Hepatocyte (in vitro differentiated cells): ENCODE data around the gene RELT. TPM values are rescaled to one million over a fixed set of nuclear protein-coding genes. Genes with fewer than 3 reads are reported as not detected.

Experiments
- DNase-seq: peaks from one replicate; pipeline ENCODE4 v3.0.0-alpha.2; 2016; ENCODE audit warnings: low spot score
- H2AFZ ChIP-seq: fragments of 200-600 bp; sonication (generic); 2 replicates; pipeline ENCODE4 v1.6.0; 2016; ENCODE audit warnings: antibody characterized with exemption, mild to moderate bottlenecking
- H3K27ac ChIP-seq: fragments of 200-600 bp; sonication (generic); 2 replicates; pipeline ENCODE4 v1.5.1; 2016; ENCODE audit warnings: mild to moderate bottlenecking
- H3K27me3 ChIP-seq: fragments of 200-600 bp; sonication (generic); 2 replicates; pipeline ENCODE4 v1.6.1; 2016
- H3K36me3 ChIP-seq: fragments of 200-600 bp; sonication (generic); replicated peaks from 2 replicates; pipeline ENCODE4 v1.5.1; 2016; ENCODE audit warnings: low read depth; ENCODE audit not compliant: insufficient read depth
- H3K4me1 ChIP-seq: fragments of 200-600 bp; sonication (generic); 2 replicates; pipeline ENCODE4 v1.5.1; 2016; ENCODE audit warnings: mild to moderate bottlenecking, moderate library complexity; ENCODE audit not compliant: insufficient read depth
- H3K4me2 ChIP-seq: fragments of 200-600 bp; sonication (generic); 2 replicates; pipeline ENCODE4 v1.6.0; 2016
- H3K4me3 ChIP-seq: fragments of 200-600 bp; sonication (generic); 2 replicates; pipeline ENCODE4 v1.5.1; 2016; ENCODE audit warnings: mild to moderate bottlenecking
- H3K79me2 ChIP-seq: fragments of 200-600 bp; sonication (generic); 2 replicates; pipeline ENCODE4 v1.6.0; 2017; ENCODE audit warnings: mild to moderate bottlenecking
- H3K9me2 ChIP-seq: fragments of 200-600 bp; sonication (generic); replicated peaks from 2 replicates; pipeline ENCODE4 v1.6.0; 2017; ENCODE audit warnings: mild to moderate bottlenecking; ENCODE audit not compliant: insufficient read depth
- H3K9me3 ChIP-seq: fragments of 200-600 bp; sonication (generic); 2 replicates; pipeline ENCODE4 v1.5.1; 2016; ENCODE audit warnings: low read depth, mild to moderate bottlenecking
- H4K20me1 ChIP-seq: fragments of 200-600 bp; sonication (generic); 2 replicates; pipeline ENCODE4 v1.6.0; 2016; ENCODE audit warnings: mild to moderate bottlenecking; ENCODE audit not compliant: insufficient read depth, poor library complexity, severe bottlenecking
- EZH2 ChIP-seq: fragments of 200-600 bp; sonication (generic); IDR thresholded peaks from 2 replicates; pipeline ENCODE4 v1.6.1; 2016; ENCODE audit warnings: antibody characterized with exemption, mild to moderate bottlenecking, borderline replicate concordance
- EZH2phosphoT487 ChIP-seq: fragments of 200-600 bp; sonication (generic); IDR thresholded peaks from one replicate; pipeline ENCODE4 v1.6.1; 2018; ENCODE audit warnings: antibody characterized with exemption, mild to moderate bottlenecking, low read depth, moderate library complexity; ENCODE audit not compliant: unreplicated experiment, severe bottlenecking
- whole genome bisulfite sequencing: methylation state at CpG from one replicate; pipeline ENCODE4 v1.1.6; 2016; ENCODE audit warnings: low lambda C conversion rate; ENCODE audit errors: missing lambda C conversion rate; 5-methylcytosine and 5-hydroxymethylcytosine counted together
- polyA plus RNA-seq: library from polyadenylated mRNA; unstranded; fragments of >200 nt; fragmentation: Nextera tagmentation; extraction: Ambion mirVana; gene quantifications from 2 replicates; pipeline ENCODE4 v1.2.1, GENCODE V29; 2016
- total RNA-seq: library from RNA; depleted of rRNA; stranded (reverse); fragments of >200 nt; gene quantifications from 2 replicates; pipeline ENCODE4 v1.2.3, GENCODE V29; 2014
- TF ChIP-seq, protein P1 (sequence below): fragments of 200-600 bp; sonication (generic); IDR thresholded peaks from 2 replicates; pipeline ENCODE4 v1.5.1; 2016; ENCODE audit warnings: antibody characterized with exemption, mild to moderate bottlenecking; ENCODE audit not compliant: poor library complexity

Gene RELT
- total and polyA plus RNA-seq, 2 experiments from 2014 or later, result 1.6 to 3.4 TPM

DNA sequence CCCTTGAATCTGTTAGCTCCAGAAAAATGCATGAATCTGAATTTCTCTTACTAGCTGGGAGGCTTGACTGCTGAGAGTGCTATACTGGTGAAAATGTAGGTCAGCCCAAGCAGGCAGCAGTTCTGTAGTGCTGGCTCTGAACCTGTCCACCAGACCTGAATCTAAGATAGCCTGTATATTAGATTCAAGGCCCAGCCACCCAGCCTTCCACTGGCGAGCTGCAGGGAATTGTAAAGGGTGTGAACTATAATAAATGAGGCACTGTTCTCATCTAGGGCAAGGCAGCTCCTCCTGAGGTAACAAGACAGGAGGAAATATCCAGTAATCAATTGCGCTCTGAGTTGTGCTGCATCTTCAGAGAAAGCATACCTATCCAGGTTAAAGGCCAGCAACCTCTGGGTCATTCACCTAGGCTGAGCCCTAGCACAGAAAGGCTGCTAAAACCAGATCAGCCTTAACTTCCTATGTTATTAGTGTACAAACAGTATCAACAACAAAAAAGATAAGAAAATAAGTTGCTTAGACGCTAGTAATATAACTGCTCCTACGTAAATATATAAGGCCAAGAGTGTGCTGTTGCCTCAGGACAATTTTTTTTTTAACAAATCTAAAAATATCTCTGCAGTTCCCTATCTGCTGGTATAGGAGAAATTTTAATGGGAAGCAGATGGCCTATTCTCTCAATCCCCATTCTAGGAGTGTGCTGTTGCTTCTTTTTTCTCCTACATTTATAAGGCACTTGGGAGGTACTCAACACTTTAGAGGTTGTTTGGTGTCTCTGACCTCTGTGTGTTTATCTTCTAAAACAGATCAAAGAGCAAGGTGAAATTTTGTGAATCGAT lies 63.0 kb downstream of the RELT start:
- Histone ChIP-seq H3K27ac (peak overlapping the region; percentile 50), H3K4me1 (peaks cover 14% of the 10 kb centered on the region), H3K79me2 (no peaks in the 10 kb centered on the region), H2AFZ (no peak overlapping the region), H3K9me2 (no peaks in the 10 kb centered on the region), H3K27me3 (no peaks in the 10 kb centered on the region), H3K9me3 (no peaks in the 10 kb centered on the region), H3K4me3 (no peak overlapping the region), H3K36me3 (no peaks in the 10 kb centered on the region), H4K20me1 (no peaks in the 10 kb centered on the region), H3K4me2 (peak overlapping the region; percentile 27)
- TF ChIP-seq EZH2phosphoT487, result no peak
- no peak for TF ChIP-seq EZH2
- WGBS, result 48% methylated on average over 5 of the region's 5 CpGs
- DNase-seq, result no peak

DNA sequence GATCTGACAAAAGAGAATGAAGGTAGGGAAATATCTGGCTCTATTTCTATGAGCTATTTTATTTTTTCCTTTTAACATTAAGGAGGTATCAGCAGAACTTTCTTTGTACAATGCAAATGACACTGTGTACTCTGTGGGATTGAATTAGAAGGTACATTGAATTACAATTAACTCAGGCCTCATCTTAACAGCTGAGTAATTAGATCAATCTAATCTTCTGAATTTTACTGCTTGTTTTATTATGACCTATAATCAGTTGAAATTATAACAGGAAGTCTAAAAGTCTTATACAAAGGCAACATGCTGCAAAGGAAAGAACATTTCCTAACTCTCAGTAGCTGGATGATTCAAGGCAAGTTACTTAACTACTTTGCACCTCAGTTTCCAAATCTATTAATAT lies 69.8 kb downstream of the RELT start:
- H3K9me3 ChIP-seq, result no peaks in the 10 kb centered on the region
- H3K27ac ChIP-seq, result no peak overlapping the region
- no peaks in the 10 kb centered on the region for H3K9me2 ChIP-seq
- no peak overlapping the region for H3K4me2 ChIP-seq
- no peak overlapping the region for H3K4me3 ChIP-seq
- H3K36me3 ChIP-seq, result no peaks in the 10 kb centered on the region
- no peak for TF ChIP-seq EZH2
- TF ChIP-seq, protein P1, sequence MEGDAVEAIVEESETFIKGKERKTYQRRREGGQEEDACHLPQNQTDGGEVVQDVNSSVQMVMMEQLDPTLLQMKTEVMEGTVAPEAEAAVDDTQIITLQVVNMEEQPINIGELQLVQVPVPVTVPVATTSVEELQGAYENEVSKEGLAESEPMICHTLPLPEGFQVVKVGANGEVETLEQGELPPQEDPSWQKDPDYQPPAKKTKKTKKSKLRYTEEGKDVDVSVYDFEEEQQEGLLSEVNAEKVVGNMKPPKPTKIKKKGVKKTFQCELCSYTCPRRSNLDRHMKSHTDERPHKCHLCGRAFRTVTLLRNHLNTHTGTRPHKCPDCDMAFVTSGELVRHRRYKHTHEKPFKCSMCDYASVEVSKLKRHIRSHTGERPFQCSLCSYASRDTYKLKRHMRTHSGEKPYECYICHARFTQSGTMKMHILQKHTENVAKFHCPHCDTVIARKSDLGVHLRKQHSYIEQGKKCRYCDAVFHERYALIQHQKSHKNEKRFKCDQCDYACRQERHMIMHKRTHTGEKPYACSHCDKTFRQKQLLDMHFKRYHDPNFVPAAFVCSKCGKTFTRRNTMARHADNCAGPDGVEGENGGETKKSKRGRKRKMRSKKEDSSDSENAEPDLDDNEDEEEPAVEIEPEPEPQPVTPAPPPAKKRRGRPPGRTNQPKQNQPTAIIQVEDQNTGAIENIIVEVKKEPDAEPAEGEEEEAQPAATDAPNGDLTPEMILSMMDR, result no peak
- no peak for TF ChIP-seq EZH2phosphoT487
- no peaks in the 10 kb centered on the region for H4K20me1 ChIP-seq
- no peaks in the 10 kb centered on the region for H3K79me2 ChIP-seq
- H2AFZ ChIP-seq, result no peak overlapping the region
- H3K27me3 ChIP-seq, result no peaks in the 10 kb centered on the region
- H3K4me1 ChIP-seq, result peaks cover 5% of the 10 kb centered on the region
- DNase-seq, result no peak

DNA sequence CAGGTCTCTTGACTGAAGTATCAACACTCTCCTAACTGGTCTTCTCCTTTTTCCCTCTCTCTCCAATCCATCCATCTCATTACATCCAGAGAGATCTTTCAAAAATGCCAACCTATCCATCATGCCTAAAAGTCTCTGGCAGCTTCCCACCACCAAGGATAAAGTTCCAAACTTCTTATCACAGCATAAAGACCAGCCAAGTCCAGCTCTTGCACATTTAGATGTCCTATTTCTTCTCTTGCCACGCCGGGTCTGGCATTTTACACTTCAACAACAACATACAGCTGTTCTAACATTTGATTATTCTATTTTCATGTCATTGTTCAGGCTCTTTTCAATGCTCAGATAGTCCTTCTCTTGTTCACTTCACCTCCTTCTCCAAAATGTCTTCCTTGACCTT lies 70.6 kb downstream of the RELT start:
- H3K4me2 ChIP-seq, result no peak overlapping the region
- H3K9me2 ChIP-seq, result no peaks in the 10 kb centered on the region
- no peaks in the 10 kb centered on the region for H3K9me3 ChIP-seq
- no peaks in the 10 kb centered on the region for H3K36me3 ChIP-seq
- no peak overlapping the region for H3K27ac ChIP-seq
- no peaks in the 10 kb centered on the region for H3K27me3 ChIP-seq
- no peak for DNase-seq
- no peak overlapping the region for H2AFZ ChIP-seq
- no peaks in the 10 kb centered on the region for H4K20me1 ChIP-seq
- 93% methylated on average over 2 of the region's 2 CpGs for WGBS
- H3K4me1 ChIP-seq, result peaks cover 5% of the 10 kb centered on the region
- H3K4me3 ChIP-seq, result no peak overlapping the region
- H3K79me2 ChIP-seq, result no peaks in the 10 kb centered on the region
- TF ChIP-seq, protein P1, result no peak
- TF ChIP-seq EZH2phosphoT487 (no peak), EZH2 (no peak)

Other genes starting within 250 kb of the RELT start
- 13.1 and 14.2 TPM in 2 replicates for gene FCHSD2, start 234.1 kb upstream of the RELT start, total RNA-seq
- gene FCHSD2, start 234.1 kb upstream of the RELT start, polyA plus RNA-seq, result 9.1 and 11.0 TPM in 2 replicates
- gene P2RY2, start 158.1 kb upstream of the RELT start, total RNA-seq, result 6.3 and 6.7 TPM in 2 replicates
- 1.8 and 2.5 TPM in 2 replicates for gene P2RY2, start 158.1 kb upstream of the RELT start, polyA plus RNA-seq
- 2.6 and 2.9 TPM in 2 replicates for gene P2RY6, start 104.1 kb upstream of the RELT start, total RNA-seq
- 8.9 and 9.7 TPM in 2 replicates for gene P2RY6, start 104.1 kb upstream of the RELT start, polyA plus RNA-seq
- 26.6 and 35.6 TPM in 2 replicates for gene ARHGEF17, start 68.1 kb upstream of the RELT start, total RNA-seq
- gene ARHGEF17, start 68.1 kb upstream of the RELT start, polyA plus RNA-seq, result 30.2 and 36.2 TPM in 2 replicates
- 21.1 and 24.5 TPM in 2 replicates for gene FAM168A, start 221.7 kb downstream of the RELT start, total RNA-seq
- gene FAM168A, start 221.7 kb downstream of the RELT start, polyA plus RNA-seq, result 5.7 and 6.3 TPM in 2 replicates